Measurements from ENCODE around the gene TCAF1.
"Not testable (repeated sequence)": the region's sequence is repeated elsewhere in the genome, so short reads cannot be mapped to it uniquely, and the experiment has no call there.

TCAF1 gene

GRCh38 chr7:143848192-143848591 is 53.8 kb downstream of the TCAF1 start:
- TF ChIP-seq ZFX (IDR thresholded peaks at IDR 0.05; ENCODE audit: borderline replicate concordance) (no peak), CTCF (IDR thresholded peaks at IDR 0.05) (no peak)
- no peak overlapping the region for H3K27ac ChIP-seq

GRCh38 chr7:143846692-143847091 is 55.3 kb downstream of the TCAF1 start:
- no peak for TF ChIP-seq ZFX (IDR thresholded peaks at IDR 0.05; ENCODE audit: borderline replicate concordance)
- no peak for TF ChIP-seq CTCF (IDR thresholded peaks at IDR 0.05)
- no peak overlapping the region for H3K27ac ChIP-seq

- not testable (repeated sequence) for H3K27ac ChIP-seq
These were observed 60.3 kb downstream of the TCAF1 start for GRCh38 chr7:143841696-143842095.

GRCh38 chr7:143840062-143840461 is 61.9 kb downstream of the TCAF1 start:
- H3K27ac ChIP-seq: not testable (repeated sequence)

GRCh38 chr7:143837223-143837622 is 64.8 kb downstream of the TCAF1 start:
- not testable (repeated sequence) for H3K27ac ChIP-seq

GRCh38 chr7:143836622-143837021 is 65.4 kb downstream of the TCAF1 start:
- not testable (repeated sequence) for H3K27ac ChIP-seq

GRCh38 chr7:143836088-143836487 is 65.9 kb downstream of the TCAF1 start:
- not testable (repeated sequence) for H3K27ac ChIP-seq

GRCh38 chr7:143826578-143826977 is 75.4 kb downstream of the TCAF1 start:
- H3K27ac ChIP-seq: not testable (repeated sequence)

- not testable (repeated sequence) for H3K27ac ChIP-seq
These were observed 77.5 kb downstream of the TCAF1 start for GRCh38 chr7:143824295-143825135.

GRCh38 chr7:143823634-143824294 is 78.2 kb downstream of the TCAF1 start:
- H3K27ac ChIP-seq: not testable (repeated sequence)

GRCh38 chr7:143821392-143822277 is 80.3 kb downstream of the TCAF1 start:
- not testable (repeated sequence) for H3K27ac ChIP-seq

- H3K27ac ChIP-seq: not testable (repeated sequence)
These were observed 84.1 kb downstream of the TCAF1 start for GRCh38 chr7:143817873-143818272.

GRCh38 chr7:143816471-143817133 is 85.4 kb downstream of the TCAF1 start:
- not testable (repeated sequence) for H3K27ac ChIP-seq

GRCh38 chr7:143810639-143811038 is 91.3 kb downstream of the TCAF1 start:
- not testable (repeated sequence) for H3K27ac ChIP-seq

- not testable (repeated sequence) for H3K27ac ChIP-seq
These were observed 95.3 kb downstream of the TCAF1 start for GRCh38 chr7:143806664-143807071.
